DOHH2 (cell line): ENCODE measurements around the gene BBS9.

ENCODE experiments used
- H3F3A ChIP-seq: fragments of 200-600 bp; sonication (generic), shearing (Covaris generic); 2 replicates; pipeline ENCODE4 v1.6.0; 2016; ENCODE audit warnings: antibody characterized with exemption, mild to moderate bottlenecking; ENCODE audit not compliant: control insufficient read depth, insufficient read depth
- H3K27ac ChIP-seq: fragments of 200-600 bp; sonication (generic); 2 replicates; pipeline ENCODE4 v1.5.1; 2014; ENCODE audit warnings: low read depth, mild to moderate bottlenecking, low read length, moderate library complexity
- H3K27me3 ChIP-seq: fragments of 200-600 bp; sonication (generic); 2 replicates; pipeline ENCODE4 v1.6.1; 2014; ENCODE audit warnings: mild to moderate bottlenecking, low read length, mixed read lengths; ENCODE audit not compliant: control insufficient read depth
- H3K36me3 ChIP-seq: fragments of 200-600 bp; sonication (generic); 2 replicates; pipeline ENCODE4 v1.6.1; 2014; ENCODE audit warnings: mild to moderate bottlenecking, low read length, moderate library complexity, mixed read lengths; ENCODE audit not compliant: control insufficient read depth
- H3K4me1 ChIP-seq: fragments of 200-600 bp; sonication (generic); 2 replicates; pipeline ENCODE4 v1.6.1; 2014; ENCODE audit warnings: mild to moderate bottlenecking, low read length, mixed read lengths; ENCODE audit not compliant: control insufficient read depth
- H3K4me2 ChIP-seq: fragments of 200-600 bp; sonication (generic); 2 replicates; pipeline ENCODE4 v1.6.0; 2014; ENCODE audit warnings: mild to moderate bottlenecking, low read length, moderate library complexity
- H3K4me3 ChIP-seq: fragments of 200-600 bp; sonication (generic); 2 replicates; pipeline ENCODE4 v1.5.1; 2014; ENCODE audit warnings: mild to moderate bottlenecking, low read length, mixed read lengths
- H3K79me2 ChIP-seq: fragments of 200-600 bp; sonication (generic); 2 replicates; pipeline ENCODE4 v1.6.1; 2014; ENCODE audit warnings: mild to moderate bottlenecking, low read length, mixed read lengths; ENCODE audit not compliant: control insufficient read depth
- H3K9me2 ChIP-seq: fragments of 200-600 bp; sonication (generic); replicated peaks from 2 replicates; pipeline ENCODE4 v1.6.1; 2014; ENCODE audit warnings: mild to moderate bottlenecking, low read length, mixed read lengths; ENCODE audit not compliant: control insufficient read depth
- H3K9me3 ChIP-seq: fragments of 200-600 bp; sonication (generic); 2 replicates; pipeline ENCODE4 v1.6.1; 2014; ENCODE audit warnings: antibody characterized with exemption, low read length, mixed read lengths; ENCODE audit not compliant: control insufficient read depth, insufficient read depth
- H4K20me1 ChIP-seq: fragments of 200-600 bp; sonication (generic); 2 replicates; pipeline ENCODE4 v1.6.0; 2014; ENCODE audit warnings: low read depth, mild to moderate bottlenecking, antibody characterized with exemption, low read length, moderate library complexity; ENCODE audit not compliant: control insufficient read depth, insufficient read depth
- CTCF ChIP-seq: fragments of 200-600 bp; sonication (generic); IDR thresholded peaks from one replicate; pipeline ENCODE4 v1.5.1; 2014; ENCODE audit warnings: antibody characterized with exemption, mild to moderate bottlenecking, low read depth, low read length; ENCODE audit not compliant: poor library complexity, severe bottlenecking
- EZH2phosphoT487 ChIP-seq: fragments of 200-600 bp; sonication (generic); IDR thresholded peaks from 2 replicates; pipeline ENCODE4 v1.6.1; 2017; ENCODE audit warnings: borderline replicate concordance, mild to moderate bottlenecking, antibody characterized with exemption, low read length, moderate library complexity, mixed read lengths

Gene BBS9

GRCh38 chr7:33504266-33504665, 374.9 kb downstream of the BBS9 start:
- no peak for TF ChIP-seq CTCF
- TF ChIP-seq EZH2phosphoT487: no peak
- Histone ChIP-seq H3K9me2 (no peaks in the 10 kb centered on the region), H3K79me2 (no peaks in the 10 kb centered on the region), H3K9me3 (no peaks in the 10 kb centered on the region), H3K27ac (no peak overlapping the region), H4K20me1 (no peaks in the 10 kb centered on the region), H3K4me1 (no peaks in the 10 kb centered on the region), H3K27me3 (no peaks in the 10 kb centered on the region), H3K4me2 (no peak overlapping the region), H3F3A (no peaks in the 10 kb centered on the region), H3K4me3 (no peak overlapping the region), H3K36me3 (no peaks in the 10 kb centered on the region)

GRCh38 chr7:33509206-33509605, 379.8 kb downstream of the BBS9 start:
- Histone ChIP-seq H3K4me2 (no peak overlapping the region), H3K27me3 (no peaks in the 10 kb centered on the region), H3K9me2 (no peaks in the 10 kb centered on the region), H4K20me1 (no peaks in the 10 kb centered on the region), H3K4me1 (no peaks in the 10 kb centered on the region), H3K9me3 (no peaks in the 10 kb centered on the region), H3K79me2 (no peaks in the 10 kb centered on the region), H3K27ac (no peak overlapping the region), H3K4me3 (no peak overlapping the region), H3K36me3 (no peaks in the 10 kb centered on the region), H3F3A (no peaks in the 10 kb centered on the region)
- no peak for TF ChIP-seq CTCF
- TF ChIP-seq EZH2phosphoT487: no peak

GRCh38 chr7:33511778-33512177, 382.4 kb downstream of the BBS9 start:
- no peak overlapping the region for H3K27ac ChIP-seq
- no peaks in the 10 kb centered on the region for H3K36me3 ChIP-seq
- no peak overlapping the region for H3K4me2 ChIP-seq
- no peaks in the 10 kb centered on the region for H3K9me2 ChIP-seq
- no peaks in the 10 kb centered on the region for H4K20me1 ChIP-seq
- TF ChIP-seq EZH2phosphoT487: no peak
- TF ChIP-seq CTCF: no peak
- H3K4me1 ChIP-seq: no peaks in the 10 kb centered on the region
- no peaks in the 10 kb centered on the region for H3K79me2 ChIP-seq
- no peaks in the 10 kb centered on the region for H3K9me3 ChIP-seq
- no peaks in the 10 kb centered on the region for H3K27me3 ChIP-seq
- H3K4me3 ChIP-seq: no peak overlapping the region
- H3F3A ChIP-seq: no peaks in the 10 kb centered on the region

GRCh38 chr7:33516568-33516967, 387.2 kb downstream of the BBS9 start:
- Histone ChIP-seq H3K27me3 (no peaks in the 10 kb centered on the region), H3K9me2 (no peaks in the 10 kb centered on the region), H3K4me2 (no peak overlapping the region), H3F3A (no peaks in the 10 kb centered on the region), H3K4me3 (no peak overlapping the region), H3K4me1 (no peaks in the 10 kb centered on the region), H3K27ac (no peak overlapping the region), H3K9me3 (no peaks in the 10 kb centered on the region), H3K36me3 (no peaks in the 10 kb centered on the region), H3K79me2 (no peaks in the 10 kb centered on the region), H4K20me1 (no peaks in the 10 kb centered on the region)
- no peak for TF ChIP-seq CTCF
- no peak for TF ChIP-seq EZH2phosphoT487
